Lower leg skin (tissue), 4 donors: ENCODE measurements around the gene ANKIB1. TPM values are rescaled to one million over a fixed set of nuclear protein-coding genes. Genes with fewer than 3 reads are reported as not detected.

ENCODE experiments used
- DNase-seq, 2 donors: peaks; one replicate each; pipeline ENCODE4 v3.0.0-alpha.2; 2019; ENCODE audit warnings: low spot score in 2 of 2
- H3K4me3 ChIP-seq: fragments of 200-600 bp; sonication (generic); 2 replicates; pipeline ENCODE4 v1.5.1; 2017; ENCODE audit warnings: mild to moderate bottlenecking, low read depth; ENCODE audit not compliant: poor library complexity, severe bottlenecking
- POLR2A ChIP-seq, 2 donors: fragments of 450-650 bp; IDR thresholded peaks; one replicate each; pipeline ENCODE4 v1.6.1; 2016 to 2017; ENCODE audit warnings: antibody characterized with exemption in 2 of 2, mild to moderate bottlenecking in 1 of 2, moderate library complexity in 1 of 2
- WGBS, 2 donors: methylation state at CpG; one replicate each; pipeline ENCODE4 v1.1.5; 2018; 5-methylcytosine and 5-hydroxymethylcytosine counted together
- intact Hi-C: fragments of 100-400 bp; cut with DNase I; formaldehyde crosslinking; loops from one replicate; pipeline ENCODE4 v1.15.0; 2023; ENCODE audit warnings: low total_unique reads
- total RNA-seq, 4 donors: library from RNA; depleted of rRNA; stranded (reverse); fragments of >200 nt; gene quantifications; one replicate each; pipeline ENCODE4 v1.1.0, GENCODE V29; 2016
- TF ChIP-seq, protein P1 (sequence below), 3 donors: fragments of 450-650 bp; IDR thresholded peaks; one replicate each; pipeline ENCODE4 v1.5.1; 2016; ENCODE audit warnings: antibody characterized with exemption in 3 of 3, mild to moderate bottlenecking in 3 of 3, moderate library complexity in 2 of 3

Gene ANKIB1
- total RNA-seq, 4 donors from 2014 or later = 26.9 to 57.7 (median 34.5) TPM

DNA sequence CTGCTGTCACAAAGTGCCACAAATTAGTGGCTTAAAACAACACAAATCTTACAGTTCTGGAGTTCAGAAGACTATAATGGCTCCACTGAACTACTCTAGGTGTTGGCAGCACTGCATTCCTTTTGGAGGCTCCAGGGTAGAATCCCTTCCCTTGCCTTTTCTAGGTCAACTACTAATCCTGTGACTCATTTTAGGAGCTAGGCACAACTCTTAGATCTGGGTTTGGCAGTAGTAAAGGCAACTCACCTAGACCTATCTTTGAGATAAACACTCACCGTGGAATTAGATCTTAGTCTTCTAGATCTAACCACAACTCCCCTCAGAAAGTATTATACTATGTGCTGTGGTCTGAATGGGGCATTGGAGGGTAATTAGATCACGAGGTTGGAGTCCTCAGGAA, 60.4 kb downstream of the ANKIB1 start:
- H3K4me3 ChIP-seq = no peak overlapping the region
- DNase-seq = no peak
- WGBS, 2 donors = 68 to 85% methylated on average over 2 of the region's 2 CpGs
- no peak for TF ChIP-seq POLR2A (IDR thresholded peaks at IDR 0.05)
- TF ChIP-seq, protein P1, sequence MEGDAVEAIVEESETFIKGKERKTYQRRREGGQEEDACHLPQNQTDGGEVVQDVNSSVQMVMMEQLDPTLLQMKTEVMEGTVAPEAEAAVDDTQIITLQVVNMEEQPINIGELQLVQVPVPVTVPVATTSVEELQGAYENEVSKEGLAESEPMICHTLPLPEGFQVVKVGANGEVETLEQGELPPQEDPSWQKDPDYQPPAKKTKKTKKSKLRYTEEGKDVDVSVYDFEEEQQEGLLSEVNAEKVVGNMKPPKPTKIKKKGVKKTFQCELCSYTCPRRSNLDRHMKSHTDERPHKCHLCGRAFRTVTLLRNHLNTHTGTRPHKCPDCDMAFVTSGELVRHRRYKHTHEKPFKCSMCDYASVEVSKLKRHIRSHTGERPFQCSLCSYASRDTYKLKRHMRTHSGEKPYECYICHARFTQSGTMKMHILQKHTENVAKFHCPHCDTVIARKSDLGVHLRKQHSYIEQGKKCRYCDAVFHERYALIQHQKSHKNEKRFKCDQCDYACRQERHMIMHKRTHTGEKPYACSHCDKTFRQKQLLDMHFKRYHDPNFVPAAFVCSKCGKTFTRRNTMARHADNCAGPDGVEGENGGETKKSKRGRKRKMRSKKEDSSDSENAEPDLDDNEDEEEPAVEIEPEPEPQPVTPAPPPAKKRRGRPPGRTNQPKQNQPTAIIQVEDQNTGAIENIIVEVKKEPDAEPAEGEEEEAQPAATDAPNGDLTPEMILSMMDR (IDR thresholded peaks at IDR 0.05) = no peak
- intact Hi-C loops = no loop called here

GRCh38 chr7:92313055-92313454, 67.3 kb downstream of the ANKIB1 start:
- TF ChIP-seq, protein P1 (IDR thresholded peaks at IDR 0.05) = no peak
- TF ChIP-seq POLR2A (IDR thresholded peaks at IDR 0.05) = no peak
- 87 to 92% methylated on average over 3 of the region's 3 CpGs for WGBS, 2 donors
- intact Hi-C loops = no loop called here
- no peak overlapping the region for H3K4me3 ChIP-seq
- DNase-seq = no peak

GRCh38 chr7:92319243-92319642, 73.5 kb downstream of the ANKIB1 start:
- TF ChIP-seq POLR2A (IDR thresholded peaks at IDR 0.05) = no peak
- TF ChIP-seq, protein P1 (IDR thresholded peaks at IDR 0.05) = no peak
- WGBS, 2 donors = 88 to 89% methylated on average over 3 of the region's 3 CpGs
- no peak overlapping the region for H3K4me3 ChIP-seq
- DNase-seq = no peak
- intact Hi-C loops = no loop called here

DNA sequence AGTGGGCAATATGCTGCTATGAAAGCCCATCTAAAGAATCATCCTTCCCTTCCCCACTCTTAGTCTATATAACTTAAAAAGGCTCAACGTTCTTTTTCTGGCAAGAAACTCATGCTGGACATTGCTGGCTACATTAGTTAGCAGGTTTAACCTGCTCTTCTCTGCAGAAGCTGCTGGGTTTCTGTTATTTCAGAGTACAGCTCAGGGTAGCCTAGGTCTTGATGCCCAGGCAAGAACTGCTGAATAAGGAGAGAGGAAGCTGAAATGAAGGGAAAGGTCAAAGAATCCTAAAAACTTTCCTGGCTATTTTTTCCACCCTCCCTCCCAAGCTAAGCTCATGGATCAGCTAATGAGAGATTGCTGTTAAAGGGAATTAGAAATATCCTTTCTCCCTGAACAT, 79.4 kb downstream of the ANKIB1 start:
- 41 to 44% methylated on average over 1 of the region's 1 CpG for WGBS, 2 donors
- DNase-seq = no peak
- no peak for TF ChIP-seq POLR2A (IDR thresholded peaks at IDR 0.05)
- TF ChIP-seq, protein P1 (IDR thresholded peaks at IDR 0.05) = no peak
- intact Hi-C loops = no loop called here
- H3K4me3 ChIP-seq = no peak overlapping the region

DNA sequence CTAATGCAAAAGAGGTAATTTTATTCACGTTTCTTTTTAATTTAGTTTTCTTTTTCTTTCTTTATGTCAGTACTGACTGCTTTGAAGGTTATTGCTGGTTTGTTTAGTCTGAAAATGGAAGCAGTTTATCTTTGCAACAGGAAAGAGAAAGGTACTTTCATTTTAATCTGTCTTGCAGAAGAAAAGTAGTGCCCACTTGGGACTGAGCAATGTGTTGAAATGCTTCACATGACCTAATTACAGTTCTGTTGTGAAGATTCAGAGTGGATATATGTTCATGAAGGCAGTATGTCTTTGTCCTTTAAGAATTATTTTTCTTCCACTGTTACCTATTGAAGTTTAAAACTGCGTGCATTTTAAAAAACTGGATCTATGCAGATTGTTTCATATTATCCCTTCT, 80.1 kb downstream of the ANKIB1 start:
- 87 to 95% methylated on average over 2 of the region's 2 CpGs for WGBS, 2 donors
- intact Hi-C loops = no loop called here
- TF ChIP-seq, protein P1 (IDR thresholded peaks at IDR 0.05) = no peak
- TF ChIP-seq POLR2A (IDR thresholded peaks at IDR 0.05) = no peak
- H3K4me3 ChIP-seq = no peak overlapping the region
- DNase-seq = no peak

GRCh38 chr7:92330835-92331438, 85.2 kb downstream of the ANKIB1 start:
- no peak overlapping the region for H3K4me3 ChIP-seq
- intact Hi-C loops = no loop called here
- TF ChIP-seq, protein P1 (IDR thresholded peaks at IDR 0.05) = no peak
- no peak for TF ChIP-seq POLR2A (IDR thresholded peaks at IDR 0.05)
- no peak for DNase-seq
- WGBS, 2 donors = 95 to 98% methylated on average over 4 of the region's 4 CpGs
